HG02938 (cell line): ENCODE results near the gene HOXC6.

Experiments used
- ATAC-seq: cut with Tn5 transposase; IDR thresholded peaks from one replicate; pipeline ENCODE4 v1.9.1; 2021; ENCODE audit warnings: mild to moderate bottlenecking, moderate library complexity; ENCODE audit not compliant: unreplicated experiment

Gene HOXC6

GRCh38 chr12:54025499-54026405, 2.5 kb upstream of the HOXC6 start:
- ATAC-seq: no peak

GRCh38 chr12:54026640-54027441, 1.4 kb upstream of the HOXC6 start:
- no peak for ATAC-seq

- ATAC-seq: no peak
Measured at GRCh38 chr12:54027442-54027786, 826 bp upstream of the HOXC6 start.

GRCh38 chr12:54029529-54030441, 1.5 kb downstream of the HOXC6 start:
- ATAC-seq: no peak

GRCh38 chr12:54030442-54030801, 2.2 kb downstream of the HOXC6 start:
- no peak for ATAC-seq

- no peak for ATAC-seq
Measured at GRCh38 chr12:54030889-54031471, 2.7 kb downstream of the HOXC6 start.

DNA sequence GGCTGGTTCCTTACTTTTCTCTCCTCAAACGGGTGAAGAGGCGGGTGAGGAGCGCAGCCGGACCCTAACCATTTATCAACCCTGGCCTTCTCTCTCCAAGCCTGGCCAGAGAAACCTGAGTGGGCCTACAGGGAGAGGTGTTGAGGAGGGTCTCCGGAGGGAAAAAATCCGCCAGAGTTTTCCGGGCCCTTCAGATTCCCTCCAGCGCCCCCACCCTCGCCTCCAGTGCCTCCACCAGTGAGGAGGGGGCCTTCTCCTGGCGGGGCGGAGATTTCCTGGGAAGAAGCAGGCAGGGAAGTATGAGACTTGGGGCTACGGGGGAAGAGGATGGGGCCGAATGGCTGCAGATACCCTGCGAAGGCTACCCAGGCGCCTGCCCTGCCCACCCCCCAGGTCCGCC, 3.2 kb downstream of the HOXC6 start:
- no peak for ATAC-seq

- no peak for ATAC-seq
Measured at GRCh38 chr12:54032086-54032619, 3.9 kb downstream of the HOXC6 start.

- no peak for ATAC-seq
Measured at GRCh38 chr12:54032627-54033100, 4.4 kb downstream of the HOXC6 start, which contains the start of gene HOXC5. Gene HOXC5 (plus strand): TSS chr12:54033050. CDS start chr12:54033123, 73 bp downstream.

DNA sequence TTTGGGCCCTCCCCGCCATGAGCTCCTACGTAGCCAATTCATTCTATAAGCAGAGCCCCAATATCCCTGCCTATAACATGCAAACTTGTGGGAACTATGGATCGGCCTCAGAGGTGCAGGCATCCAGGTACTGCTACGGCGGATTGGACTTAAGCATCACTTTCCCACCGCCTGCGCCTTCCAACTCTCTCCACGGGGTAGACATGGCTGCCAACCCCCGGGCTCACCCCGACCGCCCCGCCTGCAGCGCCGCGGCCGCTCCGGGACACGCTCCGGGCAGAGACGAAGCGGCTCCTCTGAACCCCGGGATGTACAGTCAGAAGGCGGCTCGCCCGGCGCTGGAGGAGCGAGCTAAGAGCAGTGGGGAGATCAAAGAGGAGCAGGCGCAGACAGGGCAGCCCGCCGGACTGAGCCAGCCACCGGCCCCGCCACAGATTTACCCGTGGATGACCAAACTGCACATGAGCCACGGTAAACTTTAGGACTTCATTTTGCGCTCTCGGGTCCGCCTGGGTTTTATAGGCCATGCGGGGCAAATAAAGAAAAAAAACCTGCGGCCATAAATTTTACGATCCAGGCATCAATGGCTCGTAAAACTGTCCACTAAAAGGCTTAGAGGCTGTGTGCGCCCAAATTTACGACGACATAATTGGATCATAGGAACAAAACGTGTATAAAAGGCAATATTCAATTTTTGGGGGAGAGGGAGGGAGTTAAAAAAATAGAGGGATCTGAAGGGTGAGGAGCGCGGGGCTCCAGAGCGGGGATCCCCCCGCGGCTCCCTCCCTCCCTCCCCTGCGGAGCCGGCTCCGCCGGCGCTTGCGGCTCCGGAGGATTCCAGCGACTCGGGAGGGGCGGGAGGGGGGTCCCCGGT, 5.1 kb downstream of the HOXC6 start:
- ATAC-seq: no peak

- no peak for ATAC-seq
Measured at GRCh38 chr12:54033980-54034784, 5.9 kb downstream of the HOXC6 start.

GRCh38 chr12:54034785-54035310, 6.6 kb downstream of the HOXC6 start:
- no peak for ATAC-seq

GRCh38 chr12:54035568-54036264, 7.5 kb downstream of the HOXC6 start:
- ATAC-seq: no peak

GRCh38 chr12:54036620-54037359, 8.6 kb downstream of the HOXC6 start:
- ATAC-seq: no peak

- ATAC-seq: no peak
Measured at GRCh38 chr12:54037360-54038283, 9.4 kb downstream of the HOXC6 start.
